T-helper 2 cell treated with Interferon-gamma antibody and Interleukin-4, amounts not matched to agents 100 ng/mL and 5 ng/mL, for 36 hours (primary cell): ENCODE results near the gene APPL2. TPM values are rescaled to one million over a fixed set of nuclear protein-coding genes. Genes with fewer than 3 reads are reported as not detected.
"Not testable (repeated sequence)": the region's sequence is repeated elsewhere in the genome, so short reads cannot be mapped to it uniquely, and the experiment has no call there.

Source experiments
- intact Hi-C: fragments of 100-400 bp; cut with micrococcal nuclease; formaldehyde crosslinking; loops from one replicate; pipeline ENCODE4 v1.15.1; 2023
- total RNA-seq: library from RNA; stranded (reverse); gene quantifications from 2 replicates; pipeline ENCODE4 v1.2.3, GENCODE V29; 2022

APPL2 gene
- total RNA-seq, 1 donor from 2014 or later, result 24.7 TPM

DNA sequence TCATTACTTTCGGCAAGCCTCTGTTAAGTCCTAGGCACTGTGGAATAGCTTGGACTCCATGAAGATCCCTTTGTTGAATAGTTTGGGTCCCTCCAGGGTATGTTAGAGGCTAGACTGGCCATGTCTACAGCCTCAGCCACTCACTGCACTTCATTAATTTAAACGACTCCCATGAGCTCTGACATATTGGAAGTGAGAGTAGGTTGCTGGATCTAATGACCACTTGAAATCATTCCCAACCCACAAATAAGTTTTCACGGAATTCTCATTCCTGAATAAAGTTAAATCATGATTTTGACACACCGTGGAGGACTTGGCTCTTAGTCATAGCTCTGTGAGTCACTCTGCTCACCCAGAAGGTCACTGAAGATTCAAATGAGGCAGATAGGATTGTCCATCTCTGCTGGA lies 21.4 kb upstream of the APPL2 start:
- intact Hi-C loops, result no loop called here

DNA sequence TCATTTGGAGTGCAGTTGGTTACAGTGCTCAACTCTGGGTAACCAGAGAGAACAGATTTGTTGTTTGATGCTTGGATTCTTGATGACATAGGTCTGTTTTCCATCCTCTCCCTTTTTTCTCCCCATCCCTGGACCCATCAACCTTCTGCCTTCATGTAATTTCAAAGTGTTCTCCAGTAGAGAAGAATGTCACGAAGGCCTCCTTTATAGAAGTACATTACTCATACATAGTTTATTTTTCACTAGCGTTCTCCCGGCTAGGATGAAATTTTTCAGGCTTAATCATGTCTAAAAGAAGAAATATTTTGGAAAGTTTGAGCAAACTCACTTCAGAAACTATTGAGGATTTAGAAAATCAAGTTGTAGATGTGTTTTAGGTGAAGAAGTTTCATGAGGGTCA lies 20.9 kb upstream of the APPL2 start:
- intact Hi-C loops, result no loop called here

DNA sequence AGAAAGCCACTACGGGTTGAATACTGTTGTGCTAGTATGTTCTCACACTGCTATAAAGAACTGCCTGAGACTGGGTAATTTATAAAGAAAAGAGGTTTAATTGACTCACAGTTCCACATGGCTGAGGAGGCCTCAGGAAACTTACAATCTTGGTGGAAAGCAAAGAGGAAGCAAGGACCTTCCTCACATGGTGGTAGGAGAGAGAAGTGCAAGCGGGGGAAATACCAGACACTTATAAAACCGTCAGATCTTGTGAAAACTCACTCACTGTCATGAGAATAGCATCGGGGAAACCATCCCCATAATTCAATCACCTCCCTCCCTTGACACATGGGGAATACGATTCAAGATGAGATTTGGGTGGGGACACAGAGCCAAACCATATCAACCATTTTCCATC lies 20.5 kb upstream of the APPL2 start:
- intact Hi-C loops, result not testable (repeated sequence)

DNA sequence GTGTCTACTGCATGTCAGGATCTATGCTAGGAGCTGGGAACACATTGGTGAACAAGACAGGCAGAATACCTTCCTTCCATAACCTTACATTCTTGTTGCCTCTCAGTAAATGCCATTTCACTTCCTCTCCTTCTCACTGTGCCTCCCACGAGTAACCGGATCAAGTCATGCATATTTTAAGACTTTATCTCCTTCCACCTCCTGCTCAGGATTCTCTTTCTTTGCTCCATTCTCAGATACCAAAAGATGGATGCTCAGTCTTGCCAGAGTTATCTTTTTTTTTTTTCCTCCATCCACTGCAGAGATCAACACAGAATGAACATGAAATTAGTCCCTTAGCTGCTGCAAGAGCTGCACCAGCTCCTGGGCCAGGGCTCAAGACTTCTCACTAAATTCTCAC lies 20.0 kb upstream of the APPL2 start:
- intact Hi-C loops, result no loop called here

DNA sequence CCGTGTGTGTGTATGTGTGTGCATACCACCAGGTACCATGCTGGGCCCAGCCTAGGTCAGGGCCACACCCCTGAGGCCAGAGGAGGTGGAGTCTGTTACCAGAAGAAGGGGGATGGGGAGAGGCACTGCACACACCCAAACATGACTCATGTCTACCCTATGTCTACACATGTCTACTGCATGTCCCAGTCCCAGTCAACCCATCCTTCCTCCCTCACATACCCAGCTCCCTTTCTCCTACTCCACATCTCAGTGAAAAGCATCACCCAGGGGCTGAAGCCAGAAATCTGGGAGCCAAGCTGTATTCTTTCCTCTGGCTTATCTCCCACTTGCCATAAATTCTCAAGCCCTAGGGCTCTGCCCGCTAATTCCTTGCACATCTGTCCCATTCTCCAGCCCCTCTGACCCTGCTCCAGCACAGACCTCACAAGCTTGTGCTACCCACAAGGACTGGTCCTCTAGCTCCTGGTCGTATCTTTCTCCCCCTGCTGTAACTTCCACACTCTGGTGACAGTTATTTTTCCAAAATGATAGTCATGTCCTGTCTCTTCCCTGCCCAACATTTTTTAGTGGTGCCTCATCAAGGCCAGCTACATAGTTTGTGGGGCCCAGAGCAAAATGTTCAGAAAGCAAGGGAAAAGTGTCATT lies 18.0 kb upstream of the APPL2 start:
- intact Hi-C loops, result no loop called here

DNA sequence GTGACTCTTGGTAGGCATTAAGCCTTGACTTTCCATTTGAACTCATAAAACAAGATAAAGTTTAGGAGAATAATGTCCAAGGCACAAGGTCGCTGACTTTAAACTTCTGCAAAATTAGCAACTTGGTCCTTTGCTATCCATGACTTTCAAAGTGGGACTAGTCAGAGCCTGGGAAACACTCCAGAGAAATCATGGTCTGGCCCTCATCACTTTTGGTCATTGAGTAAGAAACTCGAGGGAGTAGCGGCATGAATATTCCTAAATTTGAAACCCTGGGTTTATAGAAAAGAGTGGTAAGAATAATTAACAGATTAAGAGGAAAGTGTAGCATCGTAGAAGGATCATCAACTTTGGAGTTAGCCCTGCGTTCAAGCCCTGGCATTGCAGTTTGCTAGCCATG lies 16.9 kb upstream of the APPL2 start:
- intact Hi-C loops, result no loop called here

DNA sequence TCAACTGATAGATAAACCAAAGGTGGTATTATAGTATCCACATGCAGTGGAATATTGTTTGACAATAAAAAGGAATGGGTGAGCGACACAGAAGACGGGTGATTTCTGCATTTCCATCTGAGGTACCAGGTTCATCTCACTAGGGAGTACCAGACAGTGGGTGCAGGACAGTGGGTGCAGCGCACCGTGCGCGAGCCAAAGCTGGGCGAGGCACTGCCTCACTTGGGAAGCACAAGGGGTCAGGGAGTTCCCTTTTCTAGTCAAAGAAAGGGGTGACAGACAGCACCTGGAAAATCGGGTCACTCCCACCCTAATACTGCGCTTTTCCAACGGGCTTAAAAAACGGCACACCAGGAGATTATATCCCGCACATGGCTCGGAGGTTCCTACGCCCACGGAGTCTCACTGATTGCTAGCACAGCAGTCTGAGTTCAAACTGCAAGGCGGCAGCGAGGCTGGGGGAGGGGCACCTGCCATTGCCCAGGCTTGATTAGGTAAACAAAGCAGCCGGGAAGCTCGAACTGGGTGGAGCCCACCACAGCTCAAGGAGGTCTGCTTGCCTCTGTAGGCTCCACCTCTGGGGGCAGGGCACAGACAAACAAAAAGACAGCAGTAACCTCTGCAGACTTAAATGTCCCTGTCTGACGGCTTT lies 9.9 kb upstream of the APPL2 start:
- intact Hi-C loops, result not testable (repeated sequence)

DNA sequence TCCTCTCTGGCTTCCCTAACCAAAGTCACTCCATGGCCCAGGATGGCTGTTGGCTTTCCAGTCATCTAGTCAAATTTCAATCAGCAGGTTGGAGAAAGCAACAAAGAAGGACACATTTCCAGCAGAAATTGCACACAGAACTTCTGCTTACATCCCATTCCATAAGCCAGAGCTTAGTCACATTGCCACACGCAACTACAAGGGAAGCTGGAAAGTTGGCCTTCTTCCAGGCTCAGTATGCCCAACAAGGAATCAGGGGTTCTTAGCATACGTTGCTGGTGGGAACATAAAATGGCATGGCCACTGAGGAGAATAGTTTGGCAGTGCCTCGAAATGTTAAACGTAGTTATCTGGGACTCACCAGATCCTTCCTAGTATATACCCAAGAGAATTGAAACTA lies 9.3 kb upstream of the APPL2 start:
- intact Hi-C loops, result no loop called here

DNA sequence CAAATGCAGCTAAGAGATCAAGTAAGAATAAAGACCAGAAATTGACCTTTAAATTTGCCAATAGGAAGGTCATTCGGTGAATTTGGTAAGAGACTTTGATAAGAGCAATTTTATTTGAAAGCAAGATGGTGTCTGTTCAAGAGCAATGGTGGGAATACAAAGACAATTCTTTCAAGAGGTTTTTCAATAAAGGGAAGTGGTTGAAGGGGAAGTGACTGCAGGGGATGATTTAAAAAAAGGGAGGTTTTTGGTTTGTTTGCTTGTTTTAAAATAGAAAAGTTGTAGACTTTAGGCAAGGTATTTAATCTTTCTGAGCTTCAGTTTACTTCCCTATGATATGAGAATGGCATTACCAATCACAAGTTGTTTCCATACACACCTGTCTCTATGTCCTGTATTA lies 4.3 kb upstream of the APPL2 start:
- intact Hi-C loops, result no loop called here

DNA sequence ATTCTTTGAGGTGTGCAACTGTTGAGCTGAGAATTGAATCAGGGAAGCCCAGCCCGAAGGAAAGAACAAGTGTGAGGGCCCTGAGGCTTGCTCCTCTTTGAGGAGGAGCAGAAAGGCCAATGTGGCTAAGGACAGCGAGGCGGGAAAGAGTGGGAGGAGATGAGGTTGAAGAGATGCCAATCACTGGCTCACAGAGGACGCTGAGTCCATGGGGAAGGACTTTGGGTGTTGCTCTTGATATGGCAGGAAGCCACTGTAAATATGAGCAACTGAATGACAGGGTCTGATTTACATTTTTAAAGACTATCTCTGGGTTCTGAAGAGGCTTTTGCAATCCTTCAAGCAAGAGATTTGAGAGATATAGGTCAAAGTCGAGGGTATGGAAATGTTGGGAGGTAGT lies 3.3 kb upstream of the APPL2 start:
- intact Hi-C loops, result loop anchor here (5.0 kb wide), 4 partner anchors 143 to 1533 kb away; partner anchors contain the start of gene RIC8B

DNA sequence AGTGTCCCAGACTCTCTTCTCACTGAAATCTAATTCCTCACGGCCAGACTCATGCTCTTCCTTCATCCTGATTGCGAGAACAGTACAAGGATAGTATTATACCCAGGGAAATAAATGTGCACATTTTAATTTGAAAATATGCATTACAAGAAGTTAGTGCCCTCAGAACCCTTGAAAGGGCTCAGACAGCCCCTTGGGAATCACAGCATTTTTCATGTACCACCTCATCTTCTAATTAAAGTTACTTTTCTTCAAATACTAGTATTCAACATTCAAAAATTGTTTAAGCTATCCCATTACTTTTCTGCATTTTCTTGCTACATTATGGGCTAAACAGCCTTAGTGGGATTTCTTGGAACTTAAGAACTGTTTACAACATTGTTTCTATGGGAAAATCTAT lies 1.7 kb upstream of the APPL2 start:
- intact Hi-C loops, result loop anchor here (2.0 to 5.0 kb wide), 5 partner anchors 93 to 1535 kb away; partner anchors contain the start of genes C12orf75 and RIC8B

DNA sequence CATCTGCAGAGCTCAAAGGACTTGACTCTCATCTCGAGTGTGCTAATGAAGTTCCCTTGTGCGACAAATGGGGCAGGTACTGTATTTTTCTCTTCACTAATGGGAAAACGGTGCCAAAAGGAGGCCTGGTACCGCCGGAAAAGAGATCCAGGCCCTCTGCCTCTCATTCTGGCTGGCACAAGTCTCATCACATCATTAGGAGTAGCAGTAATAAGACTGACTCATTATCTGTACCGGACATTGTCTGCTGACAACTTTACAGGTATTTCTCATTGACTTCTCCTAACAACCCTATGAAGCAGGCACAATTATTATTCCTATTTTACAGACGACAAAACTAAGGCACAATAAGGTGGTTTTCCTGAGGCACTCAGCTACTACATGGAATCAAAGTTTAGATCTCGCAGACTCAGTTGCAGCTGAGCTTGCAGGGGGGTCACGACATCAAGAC lies 668 bp downstream of the APPL2 start:
- intact Hi-C loops, result loop anchor here (2.0 to 5.0 kb wide), 5 partner anchors 129 to 1537 kb away; partner anchors contain the start of genes RIC8B and WASHC4

DNA sequence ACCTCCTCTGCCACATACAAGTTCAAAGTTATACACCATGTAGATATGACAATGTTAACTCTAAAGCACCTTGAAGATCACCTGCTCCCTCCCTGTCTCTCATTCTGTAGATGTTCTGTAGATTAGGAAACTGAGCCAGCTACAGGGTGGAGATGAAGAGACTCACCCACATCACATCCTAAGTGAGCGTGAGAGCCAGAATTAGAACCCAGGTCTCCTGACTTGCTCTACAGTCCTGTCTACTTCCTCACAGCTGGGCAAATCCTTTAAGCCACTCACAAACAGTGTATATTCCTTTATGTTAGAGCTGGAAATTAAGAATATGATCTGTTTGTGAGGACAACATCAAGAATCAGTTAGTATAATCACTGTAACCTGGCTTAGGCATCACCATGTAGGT lies 1.8 kb downstream of the APPL2 start:
- intact Hi-C loops, result loop anchor here (2.0 kb wide), 1 partner anchor 127 kb away; the partner anchor contains the start of gene WASHC4

DNA sequence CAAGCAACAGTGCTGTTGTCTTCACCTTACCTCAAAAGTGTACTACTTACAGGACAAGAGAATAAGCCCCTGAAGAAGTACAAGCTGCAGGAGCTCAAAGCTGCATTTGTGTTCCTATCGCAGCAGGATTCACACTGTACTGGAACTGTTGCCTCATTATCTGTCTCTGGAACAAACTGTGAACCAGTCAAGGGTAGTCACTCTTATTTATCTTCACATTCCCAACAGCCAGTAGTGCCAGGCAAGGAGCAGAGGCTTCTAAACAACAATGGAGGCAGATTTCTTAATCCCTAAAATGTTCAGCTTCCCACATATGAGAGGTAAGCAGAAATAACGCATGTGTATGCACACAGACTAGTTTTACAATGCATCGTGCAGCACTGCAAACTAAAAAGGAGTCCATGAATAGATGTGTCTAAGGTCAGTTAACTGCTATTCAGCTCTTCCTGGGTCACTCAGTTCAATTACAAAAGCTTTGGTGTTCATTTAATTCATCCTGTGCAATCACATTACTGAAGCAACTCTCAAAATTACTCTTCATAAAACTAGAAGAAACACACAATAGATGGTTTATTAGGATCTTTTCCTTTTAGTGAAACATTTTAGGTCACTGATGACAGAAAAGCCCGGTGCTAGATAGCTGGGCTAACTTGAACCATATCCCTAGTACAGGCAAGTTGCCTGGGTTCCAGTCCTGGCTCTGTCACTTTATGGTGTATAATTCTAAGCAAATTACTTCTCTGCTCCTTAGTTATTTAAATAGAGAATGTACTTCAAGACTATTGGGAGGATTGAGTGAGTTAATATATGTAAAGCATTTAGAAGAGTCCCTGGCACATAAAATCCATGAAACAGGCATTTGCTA lies 2.7 kb downstream of the APPL2 start:
- intact Hi-C loops, result no loop called here

DNA sequence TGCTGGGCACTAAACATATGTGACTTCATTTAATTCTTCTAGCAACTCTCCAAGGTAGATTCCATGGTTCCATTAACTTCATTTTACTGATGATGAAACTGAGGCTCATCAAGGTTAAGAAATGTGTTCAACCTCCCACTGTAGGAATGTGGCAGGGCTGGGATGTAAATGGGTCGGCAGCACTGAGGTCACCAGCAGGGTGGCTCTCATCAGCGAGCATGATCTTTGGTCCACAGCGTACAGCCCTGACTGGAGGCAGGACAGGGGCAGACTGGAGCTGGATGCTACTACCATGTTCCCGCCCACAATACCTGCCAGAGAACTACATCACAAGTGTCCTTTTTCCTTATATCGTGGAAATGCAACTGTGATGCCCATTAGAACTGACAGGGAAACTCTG lies 4.6 kb downstream of the APPL2 start:
- intact Hi-C loops, result no loop called here

DNA sequence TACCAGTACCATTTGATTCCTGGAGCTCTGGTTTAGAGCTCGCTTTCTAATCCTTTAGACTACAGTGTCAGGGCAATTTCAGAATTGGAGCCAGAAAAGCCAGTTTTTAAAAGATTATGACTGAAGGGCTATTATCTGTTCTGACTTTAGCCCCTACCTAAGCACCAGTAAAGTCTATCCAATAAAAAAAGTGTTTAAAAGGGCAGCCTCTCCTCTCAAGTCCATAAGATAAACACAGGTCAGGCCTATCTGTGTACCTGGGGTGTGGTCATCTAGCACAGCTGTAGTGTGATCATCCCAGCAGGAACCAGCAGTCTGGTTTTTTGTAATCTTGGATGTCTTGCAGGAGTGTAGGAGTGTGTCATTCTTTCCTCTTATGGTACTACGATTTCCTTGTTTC lies 6.6 kb downstream of the APPL2 start:
- intact Hi-C loops, result no loop called here

DNA sequence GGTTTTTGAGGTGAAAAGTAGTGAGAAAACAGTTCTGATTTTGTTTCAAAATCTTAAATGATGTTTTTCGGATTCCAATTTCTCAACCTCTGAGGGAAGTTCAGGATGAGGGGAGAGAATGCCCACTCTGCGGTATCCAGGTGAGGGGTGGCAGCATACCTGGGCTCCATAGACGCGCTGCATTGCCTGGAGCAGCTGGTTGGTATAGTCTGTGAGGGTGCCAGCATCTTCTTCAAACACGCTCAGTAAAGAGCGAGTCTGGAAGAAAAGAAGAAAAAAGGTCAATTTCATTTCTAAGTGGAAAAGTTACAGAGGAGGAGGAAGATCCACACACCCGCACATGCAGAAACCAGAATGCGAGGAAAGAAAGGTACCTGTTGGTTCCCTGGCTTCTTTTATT lies 7.0 kb downstream of the APPL2 start:
- intact Hi-C loops, result no loop called here

DNA sequence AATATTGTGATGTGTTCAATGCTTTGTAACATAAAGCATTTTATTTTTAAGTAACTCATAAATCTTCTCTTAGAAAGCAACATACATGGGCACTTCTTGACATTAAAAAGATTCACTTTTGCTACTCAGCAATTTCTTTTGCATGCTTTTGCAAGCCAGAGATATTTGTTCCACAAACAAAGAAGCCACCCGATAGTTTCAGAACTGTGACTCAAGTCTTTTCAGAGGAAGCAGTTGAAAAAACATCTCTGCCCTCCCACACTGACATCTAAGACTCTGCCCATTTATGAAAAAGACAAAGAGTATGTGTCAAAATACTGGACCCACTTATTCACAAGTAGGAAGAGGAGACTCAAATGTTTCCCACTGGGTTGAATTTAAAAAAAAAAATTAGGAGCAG lies 7.5 kb downstream of the APPL2 start:
- intact Hi-C loops, result no loop called here

DNA sequence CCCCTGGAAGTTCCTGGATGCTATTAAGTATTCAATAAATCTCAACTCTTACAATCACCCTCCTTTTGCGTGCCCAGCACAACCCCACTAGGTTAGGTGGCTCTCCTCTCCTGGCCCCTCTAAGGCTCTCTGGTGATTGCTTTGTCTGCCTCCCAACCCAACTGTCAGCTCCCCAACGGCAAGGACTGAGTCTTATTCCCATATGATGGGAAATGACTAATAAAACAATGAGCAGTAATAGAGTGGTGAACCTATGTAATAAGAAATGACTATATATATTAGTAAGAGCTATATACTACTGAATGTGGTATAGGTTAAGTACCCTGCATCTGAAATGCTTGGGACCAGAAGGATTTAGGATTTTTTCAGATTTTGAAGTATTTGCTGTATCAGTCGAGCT lies 8.1 kb downstream of the APPL2 start:
- intact Hi-C loops, result no loop called here

DNA sequence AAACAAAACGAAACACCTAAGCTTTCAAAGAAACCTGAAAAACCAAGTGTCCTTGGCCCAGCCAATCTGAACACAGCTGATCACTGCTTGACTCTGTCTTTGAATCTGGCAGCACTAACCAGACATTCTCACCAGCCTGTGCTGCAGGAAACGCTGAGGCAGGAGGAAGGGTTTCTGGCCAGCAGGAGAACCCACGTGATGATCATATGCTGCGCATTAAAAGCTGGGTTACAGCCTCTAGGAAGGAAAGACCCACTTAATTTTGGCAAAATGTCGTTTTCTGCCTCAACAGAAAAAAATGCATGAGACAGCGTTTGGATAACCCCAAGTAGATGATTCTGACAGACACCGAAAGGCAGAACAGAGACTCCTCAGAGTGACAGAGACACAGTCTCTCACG lies 9.8 kb downstream of the APPL2 start:
- intact Hi-C loops, result no loop called here

DNA sequence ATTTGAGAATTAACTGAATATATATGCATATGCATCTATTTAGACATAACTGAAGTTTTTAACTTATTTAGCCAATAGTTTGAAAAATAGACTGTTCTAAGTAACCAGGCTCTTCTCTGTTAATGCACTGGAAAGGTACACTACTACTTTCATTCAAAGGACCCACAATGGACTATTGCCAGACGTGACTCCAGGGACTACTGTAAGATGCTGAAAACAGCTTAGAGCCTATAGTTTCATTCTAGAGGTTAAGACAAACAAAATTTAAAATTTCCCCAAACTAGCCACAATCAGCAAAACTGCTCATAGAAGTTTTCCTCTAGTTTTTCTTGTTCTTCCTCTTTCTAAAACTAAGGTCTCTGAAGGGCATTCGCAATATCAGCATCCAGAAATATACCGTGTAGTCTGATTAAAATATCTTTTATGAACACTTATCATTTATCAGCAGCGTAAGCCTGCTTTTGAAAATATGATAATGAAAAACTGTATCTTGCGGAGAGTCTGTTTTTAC lies 10.4 kb downstream of the APPL2 start:
- intact Hi-C loops, result no loop called here

DNA sequence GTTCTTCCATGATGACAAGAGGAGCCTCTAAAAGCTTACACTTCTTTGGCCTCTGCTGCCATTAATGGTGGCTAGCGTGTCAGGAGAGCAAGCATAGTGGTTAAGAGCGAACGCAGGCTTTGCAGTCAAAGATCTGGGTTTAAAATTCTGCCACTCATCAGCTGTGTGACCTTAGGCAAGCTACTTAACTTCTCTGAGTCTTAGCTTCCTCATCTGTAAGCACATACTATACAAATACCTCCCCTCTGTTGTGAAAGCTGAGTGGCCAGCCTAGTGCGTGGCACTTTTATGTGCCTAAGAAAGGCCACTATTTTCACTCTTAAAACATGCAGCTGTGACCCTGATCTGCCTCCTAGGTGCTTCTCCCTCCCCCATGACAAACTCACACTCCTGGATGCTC lies 11.6 kb downstream of the APPL2 start:
- intact Hi-C loops, result no loop called here
